Measurements from ENCODE around the gene PLXNB2.

The PLXNB2 gene

DNA sequence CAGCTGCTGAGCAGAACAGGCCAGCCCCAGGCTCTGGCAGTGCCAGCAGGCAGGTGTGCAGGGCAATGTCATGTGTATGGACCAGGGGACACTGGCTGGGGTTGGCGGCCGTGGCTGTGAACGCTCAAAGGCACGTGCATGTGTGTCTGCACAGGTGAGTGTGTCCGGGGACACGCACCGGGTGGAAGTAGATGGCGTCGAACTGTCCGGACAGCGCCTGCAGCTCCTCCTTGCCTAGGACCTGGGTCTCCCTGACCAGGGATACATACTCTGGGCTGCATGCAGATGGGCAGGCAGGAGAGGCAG is 57.2 kb downstream of the PLXNB2 start:
- Mint-ChIP-seq H3K36me3 (ENCODE audit: low read depth) (no peaks in the 10 kb centered on the region), H3K4me3 (peak overlapping the region; percentile 75 to 77 (median 75)), H3K27ac (no peak overlapping the region), H3K9me3 (no peaks in the 10 kb centered on the region), H3K27me3 (ENCODE audit: low read depth) (no peaks in the 10 kb centered on the region), H3K4me1 (no peaks in the 10 kb centered on the region)
- TF ChIP-seq, protein P1, sequence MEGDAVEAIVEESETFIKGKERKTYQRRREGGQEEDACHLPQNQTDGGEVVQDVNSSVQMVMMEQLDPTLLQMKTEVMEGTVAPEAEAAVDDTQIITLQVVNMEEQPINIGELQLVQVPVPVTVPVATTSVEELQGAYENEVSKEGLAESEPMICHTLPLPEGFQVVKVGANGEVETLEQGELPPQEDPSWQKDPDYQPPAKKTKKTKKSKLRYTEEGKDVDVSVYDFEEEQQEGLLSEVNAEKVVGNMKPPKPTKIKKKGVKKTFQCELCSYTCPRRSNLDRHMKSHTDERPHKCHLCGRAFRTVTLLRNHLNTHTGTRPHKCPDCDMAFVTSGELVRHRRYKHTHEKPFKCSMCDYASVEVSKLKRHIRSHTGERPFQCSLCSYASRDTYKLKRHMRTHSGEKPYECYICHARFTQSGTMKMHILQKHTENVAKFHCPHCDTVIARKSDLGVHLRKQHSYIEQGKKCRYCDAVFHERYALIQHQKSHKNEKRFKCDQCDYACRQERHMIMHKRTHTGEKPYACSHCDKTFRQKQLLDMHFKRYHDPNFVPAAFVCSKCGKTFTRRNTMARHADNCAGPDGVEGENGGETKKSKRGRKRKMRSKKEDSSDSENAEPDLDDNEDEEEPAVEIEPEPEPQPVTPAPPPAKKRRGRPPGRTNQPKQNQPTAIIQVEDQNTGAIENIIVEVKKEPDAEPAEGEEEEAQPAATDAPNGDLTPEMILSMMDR (IDR thresholded peaks at IDR 0.05; ENCODE audit: unreplicated experiment in 3 of 3) = no peak

DNA sequence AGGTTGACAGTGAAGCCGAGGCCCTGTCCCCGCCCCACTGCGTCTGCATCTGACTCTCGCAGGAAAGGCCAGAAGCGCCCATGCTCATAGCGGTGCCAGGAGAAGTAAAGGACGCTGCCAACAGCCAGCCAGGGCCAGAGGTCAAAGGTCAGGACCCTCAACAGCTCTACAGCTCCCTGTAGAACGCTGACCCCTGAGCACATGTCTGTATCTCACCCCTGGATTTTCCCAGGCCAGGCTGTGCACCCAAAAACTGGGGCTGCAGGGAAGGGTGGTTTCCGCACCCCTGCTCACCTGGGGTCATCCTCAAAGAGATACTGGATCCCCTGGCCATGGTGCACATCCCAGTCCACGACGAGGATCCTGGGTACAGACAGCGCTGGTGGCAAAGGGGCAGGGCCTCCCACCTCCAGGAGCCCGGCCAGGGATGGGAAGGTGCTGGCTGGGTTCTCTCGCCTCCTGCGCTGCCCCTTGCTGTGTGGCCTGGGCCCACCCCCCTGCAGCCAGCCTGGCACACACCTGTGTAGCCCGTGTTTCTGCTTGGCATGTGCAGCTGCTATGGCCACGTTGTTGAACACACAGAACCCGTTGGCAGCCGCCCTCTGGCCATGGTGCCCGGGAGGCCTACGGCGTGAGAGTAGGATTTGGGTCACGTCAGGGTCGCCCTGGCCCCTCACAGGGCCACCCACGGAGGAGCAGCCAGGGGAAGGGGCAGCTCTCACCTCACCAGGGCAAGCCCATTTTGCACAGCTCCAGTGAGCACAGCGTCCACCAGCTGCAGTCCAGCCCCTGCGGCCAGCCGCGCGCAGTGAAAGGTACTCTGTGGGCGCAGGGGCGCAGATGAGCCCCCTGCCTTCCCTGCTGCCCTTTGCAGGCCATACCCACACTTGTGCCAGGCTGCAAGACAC is 57.9 kb downstream of the PLXNB2 start:
- Mint-ChIP-seq H3K9me3 (no peaks in the 10 kb centered on the region), H3K4me1 (peaks cover 5% of the 10 kb centered on the region), H3K4me3 (peak overlapping the region; percentile 75 to 77 (median 75)), H3K27ac (no peak overlapping the region), H3K36me3 (ENCODE audit: low read depth) (no peaks in the 10 kb centered on the region), H3K27me3 (ENCODE audit: low read depth) (no peaks in the 10 kb centered on the region)
- TF ChIP-seq, protein P1 (IDR thresholded peaks at IDR 0.05; ENCODE audit: unreplicated experiment in 3 of 3) = no peak

DNA sequence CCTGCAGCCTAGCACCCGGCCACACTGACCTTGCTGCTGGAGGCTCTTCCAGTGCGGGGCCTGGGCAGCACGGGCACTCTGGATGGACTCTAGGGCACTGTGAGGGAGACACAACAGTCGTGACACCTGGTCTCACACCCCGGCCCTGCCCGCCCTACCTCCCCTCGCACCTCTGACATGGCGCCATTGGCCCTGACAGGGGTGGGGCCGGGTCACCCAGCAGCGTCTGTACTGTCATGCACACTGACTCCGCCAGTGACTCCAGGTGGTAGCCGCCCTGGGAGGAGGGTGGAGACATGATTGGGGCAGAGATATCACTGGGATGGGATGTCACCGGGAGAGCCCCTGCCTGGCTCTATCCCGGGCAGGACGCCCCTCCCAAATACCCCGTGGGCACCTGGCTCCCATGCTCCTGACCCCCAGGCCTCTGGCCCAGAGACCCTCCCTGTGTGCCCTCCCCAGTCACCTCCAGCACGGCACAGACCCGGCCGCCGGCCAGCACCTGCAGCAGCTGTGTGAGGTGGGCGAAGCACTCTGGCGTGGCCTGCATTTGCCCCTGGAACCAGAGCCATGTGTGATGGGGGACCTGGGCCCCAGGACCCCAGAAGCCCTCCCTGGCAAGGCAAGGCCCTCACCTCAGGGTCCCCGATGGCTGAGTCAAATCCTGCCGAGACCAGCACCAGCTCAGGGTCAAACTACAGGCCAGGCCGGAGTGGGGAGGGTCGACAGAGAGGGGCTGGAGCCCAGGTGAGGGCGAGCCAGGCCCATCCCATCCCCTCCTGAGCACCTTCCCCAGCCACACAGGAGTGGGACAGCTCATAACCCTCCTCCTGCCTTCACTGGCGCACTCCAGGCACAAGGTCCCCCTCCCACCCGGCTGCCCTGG is 59.0 kb downstream of the PLXNB2 start:
- no peaks in the 10 kb centered on the region for H3K9me3 Mint-ChIP-seq
- peaks cover 5% of the 10 kb centered on the region for H3K4me1 Mint-ChIP-seq
- no peaks in the 10 kb centered on the region for H3K27me3 Mint-ChIP-seq (ENCODE audit: low read depth)
- H3K4me3 Mint-ChIP-seq = peak overlapping the region; percentile 71 to 76 (median 74)
- TF ChIP-seq, protein P1 (IDR thresholded peaks at IDR 0.05; ENCODE audit: unreplicated experiment in 3 of 3) = no peak
- H3K36me3 Mint-ChIP-seq (ENCODE audit: low read depth) = no peaks in the 10 kb centered on the region
- no peak overlapping the region for H3K27ac Mint-ChIP-seq

DNA sequence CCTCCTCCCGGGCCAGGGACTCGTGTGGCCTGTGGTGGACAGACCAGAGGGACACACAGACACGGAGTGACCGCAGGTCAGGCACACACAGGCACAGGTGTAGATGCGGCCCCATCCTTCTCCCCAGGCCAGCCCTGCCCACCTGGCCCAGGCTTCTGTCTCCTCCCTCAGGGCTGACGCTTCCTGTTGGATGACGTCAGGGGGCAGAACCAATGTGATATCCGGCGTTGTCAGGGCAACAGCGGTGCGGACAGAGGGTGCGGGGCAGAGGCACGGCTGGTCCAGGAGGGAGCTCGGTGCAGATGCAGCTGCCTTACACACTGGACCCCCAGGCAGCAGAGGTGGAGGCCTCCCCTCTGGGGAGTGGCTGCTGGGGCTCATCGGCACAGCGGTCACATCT is 59.7 kb downstream of the PLXNB2 start:
- Mint-ChIP-seq H3K27ac (peak overlapping the region in 1 of 3 experiments; percentile 45), H3K4me3 (peak overlapping the region; percentile 71 to 76 (median 74)), H3K36me3 (ENCODE audit: low read depth) (no peaks in the 10 kb centered on the region), H3K9me3 (no peaks in the 10 kb centered on the region), H3K27me3 (ENCODE audit: low read depth) (no peaks in the 10 kb centered on the region), H3K4me1 (peaks cover 5% of the 10 kb centered on the region)
- TF ChIP-seq, protein P1 (IDR thresholded peaks at IDR 0.05; ENCODE audit: unreplicated experiment in 3 of 3) = no peak

DNA sequence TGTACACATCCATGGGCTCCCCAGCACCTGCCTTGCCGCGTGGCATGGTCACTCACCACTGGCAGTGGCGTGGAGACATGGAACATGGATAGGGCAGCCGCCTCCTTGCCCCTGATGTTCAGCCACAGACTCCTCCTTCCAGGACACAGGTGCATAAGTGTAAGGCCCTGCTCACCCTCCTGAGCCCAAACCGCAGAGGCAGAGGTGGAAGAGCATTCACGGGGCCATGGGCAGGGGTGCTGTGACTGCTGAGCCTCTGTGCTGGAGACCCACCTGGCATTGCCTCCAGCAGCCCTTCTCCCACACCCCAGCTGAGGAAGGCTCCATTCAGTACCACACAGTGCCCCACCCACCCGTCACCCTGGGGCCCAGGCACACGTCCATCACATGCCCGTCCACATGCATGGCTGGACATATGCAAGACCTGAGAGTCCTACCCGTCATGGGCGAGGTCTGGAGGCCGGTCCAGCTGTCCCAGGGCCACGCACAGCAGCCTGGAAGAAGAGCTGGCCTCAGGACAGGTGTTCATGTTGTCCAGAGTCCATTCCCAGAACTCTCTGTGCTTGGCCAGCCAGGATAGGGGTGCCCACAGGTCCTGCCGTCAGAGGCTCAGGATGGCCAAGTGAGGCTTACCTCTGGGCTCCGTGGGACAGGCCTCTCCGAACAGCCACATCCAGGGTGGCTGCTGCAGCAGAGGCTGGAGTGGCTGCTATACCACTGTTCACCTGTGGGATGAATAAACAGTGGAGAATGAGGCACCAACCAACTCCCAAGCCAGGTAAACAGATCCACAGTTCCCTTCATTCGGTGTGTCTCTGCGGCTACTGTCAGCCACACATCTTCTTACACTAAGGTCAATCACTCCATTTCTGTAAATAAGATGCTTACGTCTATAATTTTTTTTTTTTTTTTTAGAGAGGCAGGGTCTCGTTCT is 60.9 kb downstream of the PLXNB2 start:
- Mint-ChIP-seq H3K9me3 (no peaks in the 10 kb centered on the region), H3K4me1 (peaks cover 15% of the 10 kb centered on the region), H3K36me3 (ENCODE audit: low read depth) (no peaks in the 10 kb centered on the region), H3K27ac (no peak overlapping the region), H3K27me3 (ENCODE audit: low read depth) (no peaks in the 10 kb centered on the region), H3K4me3 (peak overlapping the region; percentile 76 to 97 (median 81))
- TF ChIP-seq, protein P1 (IDR thresholded peaks at IDR 0.05; ENCODE audit: unreplicated experiment in 3 of 3) = no peak

Data from nephron (organoid).